ACC112 (cell line): ENCODE results near the gene PPP2R1B.
"Not testable (repeated sequence)": the region's sequence is repeated elsewhere in the genome, so short reads cannot be mapped to it uniquely, and the experiment has no call there.

Source experiments
- H2AFZ ChIP-seq: fragments of 200-600 bp; sonication (generic); one replicate; pipeline ENCODE4 v1.6.0; 2017; ENCODE audit warnings: antibody characterized with exemption, low read length; ENCODE audit not compliant: unreplicated experiment
- H3K27ac ChIP-seq: fragments of 200-600 bp; sonication (generic); 2 replicates; pipeline ENCODE4 v1.5.1; 2014; ENCODE audit warnings: low read depth, mild to moderate bottlenecking, antibody characterized with exemption, low read length, moderate library complexity
- H3K27me3 ChIP-seq: fragments of 200-600 bp; sonication (generic); 2 replicates; pipeline ENCODE4 v1.6.1; 2014; ENCODE audit warnings: mild to moderate bottlenecking, antibody characterized with exemption, low read length, moderate library complexity, mixed read lengths; ENCODE audit not compliant: insufficient read depth
- H3K36me3 ChIP-seq: fragments of 200-600 bp; sonication (generic); 2 replicates; pipeline ENCODE4 v1.6.1; 2016; ENCODE audit warnings: mild to moderate bottlenecking, antibody characterized with exemption, low read length, moderate library complexity, mixed read lengths; ENCODE audit not compliant: insufficient read depth
- H3K4me1 ChIP-seq: fragments of 200-600 bp; sonication (generic); one replicate; pipeline ENCODE4 v1.6.1; 2016; ENCODE audit warnings: low read length, mixed read lengths; ENCODE audit not compliant: insufficient read depth, unreplicated experiment, control insufficient read depth
- H3K4me3 ChIP-seq: fragments of 200-600 bp; sonication (generic); 2 replicates; pipeline ENCODE4 v1.5.1; 2014; ENCODE audit warnings: mild to moderate bottlenecking, low read depth, low read length
- H3K79me2 ChIP-seq: fragments of 200-600 bp; sonication (generic); one replicate; pipeline ENCODE4 v1.6.0; 2016; ENCODE audit warnings: low read length; ENCODE audit not compliant: control insufficient read depth, unreplicated experiment, insufficient read depth

The PPP2R1B gene

DNA sequence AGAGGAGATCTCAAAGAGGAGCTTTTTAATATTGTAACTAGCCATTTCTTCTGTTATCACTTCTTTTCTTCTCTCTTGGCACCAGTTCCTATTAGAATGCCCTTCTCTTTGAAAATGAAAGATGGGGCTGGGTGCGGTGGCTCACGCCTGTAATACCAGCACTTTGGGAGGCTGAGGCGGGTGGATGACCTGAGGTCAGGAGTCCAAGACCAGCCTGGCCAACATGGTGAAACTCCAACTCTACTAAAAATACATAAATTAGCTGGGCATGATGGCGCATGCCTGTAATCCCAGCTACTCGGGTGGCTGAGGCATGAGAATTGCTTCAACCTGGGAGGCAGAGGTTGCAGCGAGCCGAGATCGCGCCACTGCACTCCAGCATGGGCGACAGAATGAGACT, 18.1 kb upstream of the PPP2R1B start:
- H3K4me1 ChIP-seq, H3K27me3 ChIP-seq, H3K79me2 ChIP-seq, H2AFZ ChIP-seq, H3K36me3 ChIP-seq, H3K4me3 ChIP-seq, H3K27ac ChIP-seq: not testable (repeated sequence)

DNA sequence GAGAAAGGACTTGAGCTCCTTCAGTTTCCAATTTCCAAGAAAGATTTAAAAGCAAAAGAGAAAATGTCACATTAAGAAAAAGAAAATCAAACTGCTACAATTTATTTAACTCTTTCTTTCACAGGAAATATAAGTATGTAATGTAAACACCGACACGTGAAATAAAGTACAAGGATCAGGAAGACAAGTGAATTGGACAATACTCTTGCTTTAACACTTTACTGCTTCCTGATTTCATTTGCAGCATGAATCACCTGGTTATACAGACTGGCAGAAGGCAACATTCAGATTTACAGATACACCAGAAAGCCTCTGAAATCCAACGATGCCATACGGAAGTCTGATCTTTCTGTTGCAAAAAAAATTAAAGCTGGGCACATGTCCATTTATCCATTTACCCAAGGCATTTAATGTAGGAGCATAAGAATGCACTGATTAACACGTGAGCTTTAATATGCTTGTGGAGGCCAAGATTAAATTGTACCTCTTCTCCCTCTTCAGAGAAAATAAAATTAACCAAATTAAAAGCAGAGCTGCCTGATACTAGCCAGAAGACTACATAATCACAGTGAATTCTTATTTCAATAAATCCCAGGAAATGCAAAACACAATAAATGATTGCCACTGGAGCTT, 16.0 kb upstream of the PPP2R1B start:
- Histone ChIP-seq H2AFZ (no peak overlapping the region), H3K4me3 (no peak overlapping the region), H3K27ac (no peak overlapping the region), H3K27me3 (no peaks in the 10 kb centered on the region), H3K79me2 (no peaks in the 10 kb centered on the region), H3K36me3 (0 out of 2 replicates have a peak, but pooled peaks cover 6% of the 10 kb centered on the region), H3K4me1 (no peaks in the 10 kb centered on the region)

DNA sequence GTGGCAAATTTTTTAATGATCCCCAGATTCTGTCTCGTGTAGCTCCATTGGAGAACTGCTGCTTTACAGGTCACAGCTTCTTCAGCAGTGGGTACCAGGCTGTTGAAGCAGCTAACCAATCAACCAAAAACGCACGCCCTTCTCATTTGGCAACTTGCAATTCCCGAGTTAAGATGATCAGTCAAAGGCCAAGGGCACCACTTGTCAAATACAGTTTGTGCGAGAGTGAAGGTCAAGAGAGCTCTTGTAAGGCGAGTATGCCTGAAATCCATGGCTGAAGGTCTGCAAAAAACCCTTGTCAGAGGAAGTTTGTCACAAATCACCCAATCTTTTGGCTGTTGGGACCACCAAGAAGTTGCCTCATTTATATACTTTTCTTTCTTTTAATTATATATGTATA, 12.9 kb upstream of the PPP2R1B start:
- Histone ChIP-seq H3K4me1 (peaks cover 7% of the 10 kb centered on the region), H3K79me2 (no peaks in the 10 kb centered on the region), H3K27ac (no peak overlapping the region), H3K27me3 (no peaks in the 10 kb centered on the region), H3K36me3 (no peaks in the 10 kb centered on the region), H2AFZ (no peak overlapping the region), H3K4me3 (no peak overlapping the region)

GRCh38 chr11:111778047-111778558, 11.9 kb upstream of the PPP2R1B start:
- peaks cover 7% of the 10 kb centered on the region for H3K4me1 ChIP-seq
- no peaks in the 10 kb centered on the region for H3K36me3 ChIP-seq
- H3K79me2 ChIP-seq: no peaks in the 10 kb centered on the region
- H3K27ac ChIP-seq: no peak overlapping the region
- H3K27me3 ChIP-seq: no peaks in the 10 kb centered on the region
- no peak overlapping the region for H2AFZ ChIP-seq
- H3K4me3 ChIP-seq: no peak overlapping the region

GRCh38 chr11:111777094-111778046, 11.2 kb upstream of the PPP2R1B start:
- H3K4me1 ChIP-seq: peaks cover 7% of the 10 kb centered on the region
- no peaks in the 10 kb centered on the region for H3K36me3 ChIP-seq
- H3K79me2 ChIP-seq: no peaks in the 10 kb centered on the region
- H3K27ac ChIP-seq: no peak overlapping the region
- no peak overlapping the region for H2AFZ ChIP-seq
- no peak overlapping the region for H3K4me3 ChIP-seq
- no peaks in the 10 kb centered on the region for H3K27me3 ChIP-seq

GRCh38 chr11:111776398-111777093, 10.4 kb upstream of the PPP2R1B start:
- Histone ChIP-seq H3K36me3 (no peaks in the 10 kb centered on the region), H3K27me3 (no peaks in the 10 kb centered on the region), H2AFZ (no peak overlapping the region), H3K4me1 (peaks cover 7% of the 10 kb centered on the region), H3K79me2 (no peaks in the 10 kb centered on the region), H3K4me3 (no peak overlapping the region), H3K27ac (no peak overlapping the region)

- H3K4me3 ChIP-seq: no peak overlapping the region
- no peaks in the 10 kb centered on the region for H3K79me2 ChIP-seq
- H3K27me3 ChIP-seq: no peaks in the 10 kb centered on the region
- H3K4me1 ChIP-seq: peaks cover 7% of the 10 kb centered on the region
- H3K27ac ChIP-seq: no peak overlapping the region; the same call in 1 of the 2 replicates
- H3K36me3 ChIP-seq: no peaks in the 10 kb centered on the region
- peak overlapping the region; percentile 15 for H2AFZ ChIP-seq
These were observed 8.9 kb upstream of the PPP2R1B start for GRCh38 chr11:111774955-111775710.

DNA sequence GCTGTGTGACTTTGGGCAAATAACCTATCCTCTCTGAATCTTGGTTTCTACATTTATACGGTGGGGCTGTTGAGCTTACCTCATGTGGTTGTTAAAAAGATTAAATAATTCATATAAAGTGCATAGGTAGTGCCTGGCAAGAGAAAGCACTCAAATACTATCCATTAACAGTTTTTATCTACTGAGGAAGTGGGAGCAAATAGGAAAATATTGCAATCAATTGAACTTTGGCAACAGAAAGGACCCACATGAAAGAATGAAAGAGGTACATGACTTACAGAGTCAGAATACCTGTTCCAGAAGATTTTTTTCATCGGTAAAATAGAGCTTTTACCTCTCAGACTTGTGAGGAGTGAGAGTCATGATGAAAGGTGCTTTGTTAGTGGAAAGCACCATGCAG, 6.3 kb upstream of the PPP2R1B start:
- H3K27ac ChIP-seq: no peak overlapping the region

GRCh38 chr11:111771205-111771604, 5.0 kb upstream of the PPP2R1B start:
- not testable (repeated sequence) for H3K27me3 ChIP-seq, H2AFZ ChIP-seq, H3K27ac ChIP-seq, H3K36me3 ChIP-seq, H3K4me3 ChIP-seq, H3K79me2 ChIP-seq
- peaks cover 12% of the 10 kb centered on the region for H3K4me1 ChIP-seq

More for the DNA sequence above, 6.3 kb upstream of the PPP2R1B start:
- Histone ChIP-seq H3K36me3 (no peaks in the 10 kb centered on the region), H2AFZ (no peak overlapping the region), H3K27me3 (no peaks in the 10 kb centered on the region), H3K4me3 (no peak overlapping the region), H3K4me1 (peaks cover 7% of the 10 kb centered on the region), H3K79me2 (no peaks in the 10 kb centered on the region)

DNA sequence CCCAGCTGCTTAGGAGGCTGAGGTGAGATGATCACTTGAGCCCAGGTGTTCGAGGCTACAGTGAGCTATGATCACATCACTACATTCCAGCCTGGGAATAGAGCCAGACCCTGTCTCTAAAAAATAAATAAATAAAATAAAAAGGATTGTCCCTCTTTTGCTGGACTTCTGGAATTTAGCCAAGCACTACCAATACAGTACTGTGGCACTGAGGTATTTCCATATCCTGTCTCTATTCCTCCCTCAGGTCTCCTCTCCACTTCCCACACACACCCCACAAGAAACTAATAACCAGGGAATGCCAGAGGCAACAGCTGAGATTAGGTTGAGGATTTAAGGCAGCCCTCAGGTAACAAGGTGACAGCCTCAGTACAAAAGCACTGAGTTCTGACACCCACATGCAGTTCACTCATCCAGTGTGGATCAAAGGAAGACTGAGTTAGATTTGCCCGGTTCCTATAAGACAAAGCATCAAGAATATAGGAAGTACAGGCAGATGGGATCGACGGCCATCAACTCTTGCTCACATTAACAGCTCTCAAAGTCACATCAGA, 4.5 kb upstream of the PPP2R1B start:
- Histone ChIP-seq H2AFZ (no peak overlapping the region), H3K4me3 (no peak overlapping the region), H3K36me3 (no peaks in the 10 kb centered on the region), H3K27ac (no peak overlapping the region), H3K4me1 (peaks cover 12% of the 10 kb centered on the region), H3K27me3 (no peaks in the 10 kb centered on the region), H3K79me2 (peaks cover 5% of the 10 kb centered on the region)
